Measurements from ENCODE around the gene SPATA16.
"Not testable (repeated sequence)": the region's sequence is repeated elsewhere in the genome, so short reads cannot be mapped to it uniquely, and the experiment has no call there.

Gene SPATA16

GRCh38 chr3:173064631-173065030 lies 76.4 kb downstream of the SPATA16 start:
- no peak for DNase-seq (ENCODE audit: low spot score)

GRCh38 chr3:173058229-173058628 lies 82.8 kb downstream of the SPATA16 start:
- DNase-seq (ENCODE audit: low spot score): no peak

DNA sequence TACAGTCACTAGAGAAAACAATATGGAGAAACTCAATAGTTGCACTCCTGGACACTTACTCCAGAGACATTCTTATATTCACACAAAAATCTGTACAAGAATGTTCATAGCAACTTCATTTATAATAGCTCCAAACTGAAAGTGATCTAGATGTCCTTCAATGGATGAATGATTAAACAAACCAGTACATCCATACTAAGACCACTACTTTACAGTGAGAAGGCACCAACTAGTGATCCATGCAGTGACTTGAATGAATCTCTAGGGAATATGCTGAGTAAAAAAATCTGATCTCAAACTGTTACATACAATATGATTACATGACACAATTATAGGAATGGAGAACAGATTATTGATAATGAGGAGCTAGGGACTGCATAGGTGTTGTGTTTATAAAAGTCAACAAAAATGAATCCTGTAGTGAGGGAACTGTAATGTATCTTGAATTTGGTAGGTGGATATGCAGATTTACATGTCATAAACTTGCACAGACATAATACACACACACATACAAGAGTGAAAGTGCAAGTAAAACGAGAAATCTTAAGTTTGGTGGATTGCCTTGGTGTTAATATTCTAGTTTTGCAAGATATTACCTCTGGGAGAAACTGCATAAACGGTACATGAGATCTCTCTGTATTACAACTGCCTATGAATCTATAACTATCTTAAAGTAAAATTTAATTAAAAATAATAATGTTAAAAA lies 85.7 kb downstream of the SPATA16 start:
- no peak for DNase-seq (ENCODE audit: low spot score)

GRCh38 chr3:173049360-173049759 lies 91.7 kb downstream of the SPATA16 start:
- no peak for DNase-seq (ENCODE audit: low spot score)

DNA sequence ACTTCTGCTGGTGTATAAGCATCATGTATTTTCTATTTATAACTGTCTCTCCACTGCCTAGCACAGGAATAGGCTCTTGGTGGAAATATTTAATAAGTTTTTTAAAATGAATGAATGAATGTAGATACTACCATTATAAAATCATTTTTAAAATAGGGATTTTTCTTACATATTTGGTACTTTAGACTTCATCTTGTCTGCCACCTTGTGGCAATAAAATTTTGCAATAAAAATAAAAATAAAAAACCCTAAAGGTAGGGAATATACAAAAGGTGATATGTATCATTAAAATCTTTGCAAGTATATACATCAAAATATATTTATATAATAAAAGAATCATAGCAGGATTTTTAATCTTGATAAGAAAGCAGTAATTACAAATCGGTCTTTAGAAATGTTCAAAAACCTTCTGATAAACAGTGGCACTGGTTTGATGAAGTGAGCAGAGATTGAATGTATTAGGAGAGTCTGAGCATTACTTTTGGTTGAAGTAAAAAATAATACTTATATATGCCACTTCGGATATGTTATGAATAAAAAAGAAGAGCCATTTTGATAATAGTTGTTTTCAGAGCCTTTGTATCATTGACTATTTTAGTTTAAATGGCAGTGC lies 95.2 kb downstream of the SPATA16 start:
- no peak for DNase-seq (ENCODE audit: low spot score)

- DNase-seq (ENCODE audit: low spot score): no peak
Observed at GRCh38 chr3:173044998-173045397, 96.0 kb downstream of the SPATA16 start.

DNA sequence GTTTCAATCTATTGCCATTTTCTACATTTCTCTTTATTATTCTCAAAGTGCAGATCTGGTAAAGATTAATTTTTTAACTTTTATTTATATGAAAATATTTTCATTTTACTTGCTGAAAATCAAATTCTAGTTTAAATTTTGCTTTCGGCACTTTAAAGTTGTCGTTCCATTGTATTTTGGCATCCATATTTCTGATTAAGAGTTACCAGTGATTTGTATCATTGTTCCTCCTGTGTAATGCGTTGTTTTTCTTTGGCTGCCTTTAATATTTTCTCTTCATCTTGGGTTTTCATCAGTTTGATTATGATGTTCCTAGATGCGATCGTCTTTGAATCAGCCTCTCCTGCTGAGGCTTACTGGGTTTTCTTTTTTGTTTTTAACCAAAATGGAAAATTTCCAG lies 97.3 kb downstream of the SPATA16 start:
- DNase-seq (ENCODE audit: low spot score): no peak

DNA sequence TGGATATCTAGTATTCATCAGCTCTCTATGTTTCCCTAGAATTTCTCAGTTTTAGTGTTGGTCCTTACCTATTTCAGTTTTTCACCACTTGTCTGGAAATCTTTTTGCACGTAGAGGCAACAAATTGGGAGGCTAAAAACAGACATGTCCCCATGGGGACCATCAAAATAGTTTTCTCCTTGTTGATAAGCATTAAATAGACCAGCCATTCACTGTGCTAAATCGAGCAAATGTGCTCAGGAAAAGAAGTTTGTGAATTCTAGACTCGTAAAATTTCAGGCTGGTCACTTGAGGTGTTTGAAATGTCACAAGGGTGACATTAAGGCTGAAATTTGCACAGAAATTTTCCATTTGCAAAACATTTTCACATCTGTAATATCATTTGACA lies 102.6 kb downstream of the SPATA16 start:
- no peak for DNase-seq (ENCODE audit: low spot score)

DNA sequence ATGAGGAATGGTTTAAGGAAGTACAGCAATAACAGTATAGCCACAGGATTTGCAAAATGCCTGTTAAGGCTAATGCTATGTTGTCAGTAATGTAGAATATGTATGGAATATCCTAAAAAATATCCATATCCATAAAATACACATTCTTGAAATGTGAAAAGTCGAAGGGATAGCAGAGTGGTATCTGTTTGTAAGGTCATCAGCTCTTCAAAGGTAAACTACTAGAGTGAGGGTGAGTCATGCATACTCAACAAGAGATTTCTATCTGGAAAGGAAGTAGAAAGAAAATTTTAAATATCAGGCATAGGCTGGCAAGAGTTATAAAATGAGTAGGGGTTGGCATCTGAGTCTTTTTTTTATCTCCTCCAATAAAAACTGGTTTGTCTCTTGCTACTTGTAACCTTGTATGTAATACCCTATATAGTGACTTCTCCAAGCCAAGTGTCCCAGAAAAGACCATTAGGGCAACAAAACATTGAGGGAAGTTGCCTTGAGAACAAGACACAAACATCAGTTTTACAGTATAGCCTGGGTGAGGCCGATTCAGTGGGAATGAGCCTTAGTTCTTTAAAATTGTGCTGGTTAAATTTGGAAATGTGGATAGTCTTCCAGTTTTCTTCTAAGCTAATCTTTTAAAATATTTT lies 103.1 kb downstream of the SPATA16 start:
- no peak for DNase-seq (ENCODE audit: low spot score)

GRCh38 chr3:173030273-173030672 lies 110.8 kb downstream of the SPATA16 start:
- DNase-seq (ENCODE audit: low spot score): no peak

GRCh38 chr3:173028351-173028750 lies 112.7 kb downstream of the SPATA16 start:
- DNase-seq (ENCODE audit: low spot score): no peak

DNA sequence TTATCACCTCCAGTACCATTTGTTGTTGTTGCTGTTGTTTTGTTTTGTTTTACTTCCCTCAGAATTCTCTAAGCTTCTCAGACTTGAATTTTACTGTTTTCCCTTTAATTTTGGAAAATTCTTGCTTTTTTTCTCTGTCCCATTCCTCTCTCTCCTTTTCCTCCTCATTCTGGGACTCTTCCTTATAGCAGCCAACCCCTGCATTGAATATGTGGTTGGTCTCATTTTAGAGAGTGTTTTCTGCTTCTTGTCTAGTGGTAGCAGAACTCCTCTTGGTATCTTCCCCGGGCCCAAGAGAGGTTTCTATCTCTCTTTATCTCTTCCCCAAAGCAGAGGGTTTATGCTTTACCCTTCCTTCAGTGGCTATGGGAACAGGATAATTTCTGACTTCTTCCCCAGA lies 113.6 kb downstream of the SPATA16 start:
- DNase-seq (ENCODE audit: low spot score): no peak

DNA sequence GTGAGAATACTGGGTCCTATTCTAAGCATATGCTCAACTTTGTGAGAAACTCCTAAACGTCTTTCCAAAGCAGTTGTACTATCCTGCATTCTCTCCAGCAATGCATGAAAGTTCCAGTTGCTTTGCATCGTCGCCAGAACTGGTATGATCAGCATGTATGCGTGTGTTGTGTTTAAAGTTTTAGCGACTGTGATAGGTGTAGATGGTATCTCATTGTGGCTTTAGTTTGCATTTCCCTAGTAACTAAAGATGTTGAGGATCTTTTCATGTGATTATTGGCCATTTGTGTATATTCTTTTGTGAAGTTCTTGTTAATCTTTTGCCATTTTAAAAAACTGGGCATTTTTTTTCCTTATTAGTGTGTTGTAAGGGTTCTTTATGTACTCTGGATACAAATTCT lies 115.1 kb downstream of the SPATA16 start:
- no peak for DNase-seq (ENCODE audit: low spot score)

DNA sequence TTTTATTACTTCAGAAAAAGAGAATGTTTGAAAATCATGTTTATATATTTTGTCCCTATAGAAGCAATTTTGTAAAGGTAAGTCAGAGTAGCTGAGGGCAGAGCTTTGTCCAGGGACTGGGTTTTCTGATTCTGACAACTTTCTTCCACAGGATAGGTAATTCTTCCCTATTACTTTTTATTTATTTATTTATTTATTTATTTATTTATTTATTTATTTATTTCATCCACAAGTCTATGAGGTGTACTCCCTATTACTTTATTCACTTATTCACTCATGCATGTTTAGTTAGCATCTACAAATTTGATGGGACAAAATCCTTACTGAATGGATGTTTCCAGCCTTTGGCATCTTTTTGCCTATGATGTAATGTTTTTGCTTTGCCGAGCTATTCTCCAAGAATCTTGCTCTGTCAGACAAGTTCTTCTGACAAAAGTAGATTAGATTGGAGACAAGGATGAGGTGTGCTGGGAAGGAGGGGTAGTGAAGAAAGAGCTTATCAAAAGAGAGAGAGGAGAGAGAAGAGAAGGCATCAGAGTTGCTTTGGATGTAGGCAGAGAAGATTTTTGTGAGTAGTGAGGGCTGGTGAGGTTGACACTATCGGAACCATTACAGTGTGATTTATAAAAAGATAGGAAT lies 119.4 kb downstream of the SPATA16 start:
- DNase-seq (ENCODE audit: low spot score): no peak

DNA sequence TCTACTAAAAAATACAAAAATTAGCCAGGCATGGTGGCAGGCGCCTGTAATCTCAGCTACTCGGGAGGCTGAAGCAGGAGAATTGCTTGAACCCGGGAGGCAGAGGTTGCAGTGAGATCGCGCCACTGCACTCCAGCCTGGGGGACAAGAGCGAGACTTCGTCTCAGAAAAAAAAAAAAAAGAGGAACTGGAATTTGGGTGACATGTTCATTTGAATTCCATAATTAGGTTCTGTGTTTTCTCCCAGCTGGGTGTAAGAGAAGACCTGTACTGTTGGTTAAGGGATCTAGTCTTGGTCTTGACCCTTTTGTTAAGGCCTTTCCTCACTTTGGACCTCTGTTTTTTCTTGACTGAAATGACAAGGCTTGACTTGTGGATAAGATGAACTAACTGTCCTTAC lies 120.9 kb downstream of the SPATA16 start:
- not testable (repeated sequence) for DNase-seq (ENCODE audit: low spot score)

GRCh38 chr3:173019378-173019777 lies 121.7 kb downstream of the SPATA16 start:
- no peak for DNase-seq (ENCODE audit: low spot score)

- no peak for DNase-seq (ENCODE audit: low spot score)
Observed at GRCh38 chr3:173018758-173019157, 122.3 kb downstream of the SPATA16 start.

DNA sequence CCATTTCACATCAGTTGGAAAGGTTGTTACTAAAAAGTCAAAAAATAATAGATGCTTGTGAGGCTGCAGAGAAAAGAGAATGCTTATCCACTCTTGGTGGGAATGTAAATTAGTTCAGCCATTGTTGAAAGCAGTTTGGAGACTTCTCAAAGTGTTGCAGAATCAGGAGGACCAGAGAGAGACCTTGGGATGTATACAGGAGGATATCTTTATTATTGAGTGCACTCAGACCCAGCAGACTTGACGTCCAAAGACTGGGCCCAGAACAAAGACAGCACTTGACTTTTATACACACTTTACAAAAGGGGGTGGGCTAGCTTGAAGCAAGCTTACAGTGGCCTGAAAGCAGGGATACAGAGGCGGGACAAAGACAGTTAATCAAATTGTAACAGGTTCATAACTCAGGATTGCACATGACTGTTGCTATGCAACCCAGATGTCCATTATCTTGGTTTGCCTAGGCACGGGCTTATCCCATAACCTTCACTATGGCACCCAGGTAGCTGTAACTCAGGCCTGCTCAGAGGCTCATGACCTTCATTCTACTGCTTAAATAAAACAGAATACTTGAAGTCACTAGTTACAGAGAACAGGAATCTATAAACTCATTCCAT lies 127.7 kb downstream of the SPATA16 start:
- no peak for DNase-seq (ENCODE audit: low spot score)

- DNase-seq (ENCODE audit: low spot score): no peak
Observed at GRCh38 chr3:173009410-173009809, 131.6 kb downstream of the SPATA16 start.

DNA sequence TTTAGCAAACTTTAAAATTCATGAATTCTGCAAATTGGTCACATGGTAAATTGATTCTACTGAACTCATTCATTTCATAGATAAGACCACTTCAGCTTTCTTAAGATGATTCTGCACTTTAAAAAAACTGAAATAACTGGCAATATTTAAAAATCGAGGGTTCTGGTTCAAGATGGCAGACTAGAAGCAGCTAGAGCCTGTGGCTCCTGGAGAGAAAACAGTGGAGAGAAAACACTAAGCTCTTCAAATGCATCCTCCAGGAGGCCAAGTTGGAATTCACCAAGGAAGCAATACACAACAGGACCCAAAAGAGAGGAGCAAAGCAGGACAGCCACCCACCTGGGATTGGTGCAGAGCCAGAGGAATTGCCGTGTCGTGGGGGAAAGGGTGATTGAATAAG lies 132.1 kb downstream of the SPATA16 start:
- no peak for DNase-seq (ENCODE audit: low spot score)

- no peak for DNase-seq (ENCODE audit: low spot score)
Observed at GRCh38 chr3:173007079-173007723, 133.8 kb downstream of the SPATA16 start.

DNA sequence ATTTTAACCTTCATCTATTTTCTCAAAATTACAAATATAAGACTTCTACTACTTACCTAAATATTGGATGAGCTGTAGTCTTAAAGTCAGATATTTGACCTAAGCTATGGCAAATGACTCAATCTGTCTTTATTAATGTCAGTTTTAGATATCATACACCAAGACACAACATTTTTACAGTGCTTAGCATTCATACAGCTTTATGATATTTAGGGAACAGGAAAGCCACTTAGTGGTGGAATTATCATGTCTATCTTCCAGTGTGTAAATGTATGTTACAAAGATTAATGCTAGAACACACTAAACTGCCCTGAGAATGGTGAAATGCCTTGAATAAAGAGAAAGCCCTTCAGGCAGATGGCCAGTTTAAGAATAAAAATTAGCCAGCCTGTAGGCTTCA lies 135.0 kb downstream of the SPATA16 start:
- DNase-seq (ENCODE audit: low spot score): no peak
